Ishikawa (cell line): Measurements from ENCODE around the gene DNASE1L3.

ENCODE experiments used
- CEBPB ChIP-seq: IDR thresholded peaks from 2 replicates; pipeline ENCODE4 v1.6.1; 2012
- CREB1 ChIP-seq: IDR thresholded peaks from 2 replicates; pipeline ENCODE4 v1.6.1; 2012; ENCODE audit warnings: low read depth
- EGR1 ChIP-seq: IDR thresholded peaks from 2 replicates; pipeline ENCODE4 v1.6.1; 2012
- EP300 ChIP-seq: IDR thresholded peaks from 2 replicates; pipeline ENCODE4 v1.6.1; 2012; ENCODE audit warnings: borderline replicate concordance
- FOXM1 ChIP-seq: IDR thresholded peaks from 2 replicates; pipeline ENCODE4 v1.6.1; 2012; ENCODE audit warnings: low read depth, borderline replicate concordance
- MAX ChIP-seq: IDR thresholded peaks from 2 replicates; pipeline ENCODE4 v1.6.1; 2012
- NFIC ChIP-seq: IDR thresholded peaks from 2 replicates; pipeline ENCODE4 v1.6.1; 2012
- RAD21 ChIP-seq: IDR thresholded peaks from 2 replicates; pipeline ENCODE4 v1.6.1; 2012; ENCODE audit warnings: low read depth
- REST ChIP-seq: IDR thresholded peaks from 2 replicates; pipeline ENCODE4 v1.6.1; 2012; ENCODE audit warnings: low read depth, mild to moderate bottlenecking
- TAF1 ChIP-seq: IDR thresholded peaks from 2 replicates; pipeline ENCODE4 v1.6.1; 2012; ENCODE audit warnings: low read depth, mild to moderate bottlenecking
- TCF12 ChIP-seq: IDR thresholded peaks from 2 replicates; pipeline ENCODE4 v1.6.1; 2012; ENCODE audit warnings: low read depth
- TEAD4 ChIP-seq: IDR thresholded peaks from 2 replicates; pipeline ENCODE4 v1.6.1; 2012
- USF1 ChIP-seq: IDR thresholded peaks from 2 replicates; pipeline ENCODE4 v1.6.1; 2012
- YY1 ChIP-seq: IDR thresholded peaks from 2 replicates; pipeline ENCODE4 v1.6.1; 2012; ENCODE audit warnings: low read depth
- ZBTB7A ChIP-seq: IDR thresholded peaks from 2 replicates; pipeline ENCODE4 v1.6.1; 2012; ENCODE audit warnings: low read depth

The DNASE1L3 gene

GRCh38 chr3:58183891-58184290 lies 26.9 kb downstream of the DNASE1L3 start:
- TF ChIP-seq YY1 (no peak), FOXM1 (no peak), CEBPB (no peak), ZBTB7A (no peak), USF1 (no peak), RAD21 (no peak)

GRCh38 chr3:58183221-58183620 lies 27.6 kb downstream of the DNASE1L3 start:
- TF ChIP-seq FOXM1 (no peak), ZBTB7A (no peak), CEBPB (no peak), TAF1 (no peak), YY1 (no peak), NFIC (no peak), USF1 (no peak)

- TF ChIP-seq CREB1 (no peak), FOXM1 (no peak), USF1 (no peak), RAD21 (no peak), EP300 (no peak), TCF12 (no peak), NFIC (no peak), CEBPB (no peak), REST (no peak), EGR1 (no peak), TEAD4 (no peak), TAF1 (no peak), ZBTB7A (no peak), MAX (no peak)
Observed at GRCh38 chr3:58180940-58181587, 29.7 kb downstream of the DNASE1L3 start.

- TF ChIP-seq RAD21 (no peak), EP300 (no peak), FOXM1 (no peak), CEBPB (no peak), ZBTB7A (no peak), CREB1 (no peak), TEAD4 (no peak), EGR1 (no peak), TAF1 (no peak), TCF12 (no peak), REST (no peak), YY1 (no peak), MAX (no peak), USF1 (no peak), NFIC (no peak)
Observed at GRCh38 chr3:58180099-58180880, 30.5 kb downstream of the DNASE1L3 start.
